ENCODE data around the gene IL3. TPM values are rescaled to one million over a fixed set of nuclear protein-coding genes. Genes with fewer than 3 reads are reported as not detected.

The IL3 gene
- polyA plus RNA-seq, 3 donors = not detected

GRCh38 chr5:132109494-132110053 lies 49.1 kb downstream of the IL3 start:
- no peak for DNase-seq (ENCODE audit: low read depth in 3 of 3, low spot score in 2 of 3)

DNA sequence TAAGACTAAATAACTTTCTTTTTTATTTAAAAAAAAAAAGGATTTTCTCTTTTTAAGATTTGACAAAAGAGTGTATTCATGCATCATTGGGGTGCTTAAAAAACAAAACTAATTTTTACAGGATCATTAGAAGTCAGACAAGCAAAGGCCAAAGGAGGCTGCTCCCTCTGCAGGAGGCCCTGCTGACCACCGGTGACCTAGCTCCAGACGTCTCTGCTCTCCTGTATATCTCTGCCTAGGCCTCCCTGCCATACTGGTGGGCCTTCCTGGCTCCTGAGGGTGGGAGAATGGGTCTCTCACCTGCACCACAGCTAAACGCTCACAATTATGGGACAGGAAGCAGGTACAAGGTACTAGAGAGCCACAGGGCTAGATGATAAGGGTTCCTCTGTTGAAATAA lies 49.7 kb downstream of the IL3 start:
- no peak for DNase-seq (ENCODE audit: low read depth in 3 of 3, low spot score in 2 of 3)

- DNase-seq (ENCODE audit: low read depth in 3 of 3, low spot score in 2 of 3) = no peak
Measured at GRCh38 chr5:132110930-132111329, 50.5 kb downstream of the IL3 start.

DNA sequence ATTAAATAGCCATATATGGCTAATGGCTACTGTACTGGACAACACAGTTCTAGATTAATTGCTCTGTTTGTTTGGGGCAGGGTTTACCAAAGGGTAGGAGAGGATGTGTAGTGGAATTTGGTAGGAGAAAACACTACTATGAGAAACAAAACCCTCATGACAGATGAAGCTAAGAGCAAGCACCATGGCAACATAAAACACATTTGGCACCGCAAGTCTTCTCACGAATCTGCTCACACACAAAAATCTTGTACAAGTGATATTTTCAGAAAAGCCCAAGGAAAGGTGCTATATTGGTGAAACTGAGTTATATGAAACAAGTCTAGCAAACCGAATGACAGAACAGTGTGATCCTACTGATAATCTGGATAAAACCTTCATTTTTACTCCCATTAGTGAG lies 51.7 kb downstream of the IL3 start:
- no peak for DNase-seq (ENCODE audit: low read depth in 3 of 3, low spot score in 2 of 3)

Other genes starting within 250 kb of the IL3 start
- gene MEIKIN, start 115.0 kb upstream of the IL3 start, polyA plus RNA-seq (ENCODE audit: insufficient read length in 3 of 3) = under 1 TPM in 2 of 3 donors, not detected in 1; 0.18 to 0.19 TPM
- gene ACSL6, start 49.0 kb upstream of the IL3 start, polyA plus RNA-seq (ENCODE audit: insufficient read length in 3 of 3) = 1 to 10 TPM; 1.8 to 2.6 (median 2.2) TPM
- not detected for gene CSF2, start 13.1 kb downstream of the IL3 start, polyA plus RNA-seq (ENCODE audit: insufficient read length in 3 of 3)
- 10 to 100 TPM; 31.0 to 37.2 (median 33.1) TPM for gene P4HA2, start 167.2 kb downstream of the IL3 start, polyA plus RNA-seq (ENCODE audit: insufficient read length in 3 of 3)
- gene PDLIM4, start 197.0 kb downstream of the IL3 start, polyA plus RNA-seq (ENCODE audit: insufficient read length in 3 of 3) = 10 to 100 TPM; 11.0 to 13.0 (median 11.2) TPM
- 1 to 10 TPM; 5.1 to 6.2 (median 5.8) TPM for gene SLC22A4, start 233.7 kb downstream of the IL3 start, polyA plus RNA-seq (ENCODE audit: insufficient read length in 3 of 3)